Renal pelvis (tissue), 4 donors: Measurements from ENCODE around the gene PPP2R2B. TPM values are rescaled to one million over a fixed set of nuclear protein-coding genes. Genes with fewer than 3 reads are reported as not detected.

Source experiments
- DNase-seq: peaks from one replicate; pipeline ENCODE4 v3.0.0-alpha.2; 2013
- polyA plus RNA-seq, 3 donors: library from polyadenylated mRNA; unstranded; fragments of 120-200 nt; gene quantifications; one replicate each; pipeline ENCODE4 v1.2.1, GENCODE V29; 2013; ENCODE audit not compliant: insufficient read length in 3 of 3

Gene PPP2R2B
- polyA plus RNA-seq, 3 donors = 13.4 to 16.6 (median 14.7) TPM

GRCh38 chr5:146789712-146790653 is 88.6 kb downstream of the PPP2R2B start:
- no peak for DNase-seq

GRCh38 chr5:146788898-146789297 is 89.7 kb downstream of the PPP2R2B start:
- DNase-seq = no peak

DNA sequence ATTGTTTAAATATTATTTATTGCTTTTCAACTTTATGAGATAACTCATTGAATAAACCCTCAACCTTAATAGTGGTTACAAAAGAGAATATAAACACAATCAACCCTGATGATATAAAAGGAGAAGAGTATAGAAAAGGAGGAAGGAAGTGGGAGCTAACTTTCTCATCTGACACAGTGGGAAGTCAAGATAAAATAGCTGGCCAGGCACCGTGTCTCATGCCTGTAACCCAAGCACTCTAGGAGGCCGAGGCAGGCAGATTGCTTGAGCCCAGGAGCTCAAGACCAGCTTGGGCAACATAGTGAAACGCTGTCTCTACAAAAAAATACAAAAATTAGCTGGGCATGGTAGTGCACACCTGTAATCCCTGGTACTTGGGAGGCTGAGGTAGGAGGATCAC is 93.5 kb downstream of the PPP2R2B start:
- no peak for DNase-seq

GRCh38 chr5:146781157-146781556 is 97.4 kb downstream of the PPP2R2B start:
- no peak for DNase-seq

DNA sequence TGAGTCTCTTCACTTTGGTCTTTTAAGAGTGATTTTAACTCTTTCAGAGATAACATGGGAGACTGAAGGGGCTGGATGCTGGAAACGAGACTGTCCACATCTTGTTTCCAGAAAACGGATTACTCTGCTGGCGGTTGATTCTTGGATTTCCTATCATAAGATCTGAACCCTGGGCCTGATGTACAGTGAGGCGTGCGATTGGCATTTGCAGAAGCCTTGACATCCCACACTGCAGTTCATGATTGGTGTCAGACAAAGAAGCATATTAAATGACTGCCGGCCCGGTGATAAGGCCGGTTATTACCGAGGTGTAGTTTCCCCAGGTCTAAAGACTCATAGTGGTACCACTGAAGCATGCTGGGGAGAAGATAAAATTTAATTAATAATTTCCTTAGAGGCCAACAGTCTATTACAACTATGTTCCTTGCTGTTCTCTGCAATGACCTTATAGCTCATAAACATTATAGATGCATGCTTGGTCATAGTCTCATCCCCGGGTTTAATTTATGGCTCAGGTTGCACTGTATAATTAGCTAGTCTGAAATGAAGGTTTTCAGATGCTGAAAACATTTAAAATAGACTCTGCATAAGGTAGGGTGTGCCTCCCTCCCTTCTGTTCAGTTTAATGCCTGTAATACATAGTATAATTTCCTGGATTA is 99.2 kb downstream of the PPP2R2B start:
- no peak for DNase-seq

DNA sequence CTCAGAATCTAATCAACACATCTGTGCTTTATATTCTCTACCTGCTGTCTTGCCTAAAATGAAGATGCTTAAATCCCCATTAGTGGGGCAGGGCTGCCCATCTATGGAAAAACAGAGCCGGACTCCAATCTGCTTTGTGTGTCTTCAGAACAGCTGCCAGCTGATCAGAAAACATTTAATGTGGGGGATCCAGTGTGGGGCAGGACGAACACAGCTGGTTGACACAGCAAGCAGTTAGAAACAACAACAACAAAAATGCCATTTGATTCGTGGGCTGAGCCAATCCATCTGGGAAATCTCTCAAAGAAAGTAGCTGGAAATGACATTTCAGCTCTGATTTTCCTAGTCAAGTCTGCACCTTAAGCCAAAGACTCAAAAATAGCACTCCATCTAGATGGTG is 99.8 kb downstream of the PPP2R2B start:
- no peak for DNase-seq

DNA sequence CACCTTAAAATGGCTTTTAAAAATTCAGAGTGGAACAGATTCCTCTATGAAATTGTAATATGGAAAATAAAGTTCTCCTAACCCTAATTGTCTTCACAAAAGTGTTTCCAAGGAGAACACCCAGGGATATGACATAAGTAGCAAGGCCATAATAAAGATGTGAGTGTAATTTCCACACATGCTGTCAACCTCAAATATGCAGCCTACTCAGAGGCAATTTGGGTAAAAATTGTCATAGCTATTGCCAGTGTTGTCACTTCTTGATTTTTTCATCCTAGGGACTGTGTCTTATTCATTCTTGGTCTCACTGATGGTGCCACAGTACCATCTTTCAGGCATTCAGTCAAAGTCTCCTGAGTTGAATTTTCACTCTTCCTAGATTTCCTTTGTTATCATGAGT is 100.3 kb downstream of the PPP2R2B start:
- no peak for DNase-seq

DNA sequence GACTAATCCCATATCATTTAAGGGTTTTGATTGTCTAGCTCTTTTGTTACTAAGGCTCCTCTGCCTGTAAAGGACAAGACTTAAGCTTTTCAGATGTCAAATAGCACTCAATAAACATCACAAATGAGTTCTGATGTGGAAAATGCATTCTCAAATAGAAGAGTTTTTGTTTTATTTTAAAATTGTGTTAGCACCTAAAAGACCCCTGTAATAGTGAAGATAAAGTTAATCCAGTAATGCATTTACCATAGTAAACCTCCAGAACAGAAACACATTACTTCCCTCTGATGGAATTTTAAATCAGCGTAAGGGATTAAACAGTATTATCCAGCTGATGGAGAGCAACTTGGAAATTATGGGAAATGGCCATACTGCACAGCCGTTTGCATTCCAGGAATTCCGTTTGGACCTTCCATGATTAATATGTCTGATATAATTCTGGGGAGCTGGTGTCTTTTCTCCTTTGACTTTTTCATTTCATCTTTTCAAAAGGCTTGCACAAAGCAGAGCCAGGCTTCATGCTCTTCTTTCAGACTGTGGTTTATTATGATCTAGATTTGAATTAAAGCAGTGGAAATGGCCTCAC is 105.6 kb downstream of the PPP2R2B start:
- no peak for DNase-seq

GRCh38 chr5:146770980-146771379 is 107.6 kb downstream of the PPP2R2B start:
- no peak for DNase-seq

DNA sequence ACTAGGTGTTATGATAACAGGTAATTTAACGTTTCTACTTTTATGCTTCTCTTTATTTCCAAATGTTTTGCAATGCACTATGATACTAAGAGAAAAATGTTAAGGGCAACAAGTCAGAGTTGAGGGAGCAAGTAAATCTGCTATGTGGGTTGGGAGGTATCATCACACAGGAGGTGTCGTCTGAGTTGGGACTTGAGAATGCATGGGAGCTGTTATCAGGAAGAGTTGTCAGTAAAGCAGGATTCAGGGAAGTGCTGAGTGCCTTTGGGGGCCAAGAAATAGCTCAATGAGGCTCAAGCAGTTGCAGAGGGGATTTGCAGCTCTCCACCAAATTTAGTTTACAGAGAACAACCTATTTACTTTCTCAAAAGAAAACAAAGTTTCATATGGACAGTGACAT is 108.0 kb downstream of the PPP2R2B start:
- no peak for DNase-seq

GRCh38 chr5:146767534-146767933 is 111.0 kb downstream of the PPP2R2B start:
- DNase-seq = no peak

GRCh38 chr5:146766013-146766412 is 112.5 kb downstream of the PPP2R2B start:
- no peak for DNase-seq

- no peak for DNase-seq
Measured at GRCh38 chr5:146765089-146765832, 113.3 kb downstream of the PPP2R2B start.

DNA sequence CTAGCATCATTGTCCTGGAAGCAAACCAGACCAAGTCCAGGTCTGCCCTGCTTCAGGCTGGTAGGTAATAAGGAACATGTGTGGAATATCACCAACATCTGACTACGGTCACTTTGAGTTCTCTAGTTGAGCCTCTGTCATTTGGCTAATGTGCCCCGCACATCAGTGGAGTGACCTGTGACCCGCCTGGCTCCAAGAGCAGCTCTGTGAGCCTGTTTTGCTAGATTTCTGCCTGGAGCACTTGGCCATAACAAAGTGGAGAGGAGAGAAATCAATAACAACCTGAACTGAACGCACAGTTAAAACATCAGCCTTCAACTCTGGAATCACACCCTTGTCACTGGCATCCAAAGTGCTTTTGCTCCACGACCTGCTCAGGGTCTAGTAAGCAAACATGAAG is 115.7 kb downstream of the PPP2R2B start:
- no peak for DNase-seq

GRCh38 chr5:146761811-146762210 is 116.7 kb downstream of the PPP2R2B start:
- DNase-seq = no peak

- no peak for DNase-seq
Measured at GRCh38 chr5:146758938-146759337, 119.6 kb downstream of the PPP2R2B start.

- DNase-seq = no peak
Measured at GRCh38 chr5:146758076-146758475, 120.5 kb downstream of the PPP2R2B start.

- DNase-seq = no peak
Measured at GRCh38 chr5:146756546-146756945, 122.0 kb downstream of the PPP2R2B start.

GRCh38 chr5:146755793-146756192 is 122.8 kb downstream of the PPP2R2B start:
- no peak for DNase-seq

DNA sequence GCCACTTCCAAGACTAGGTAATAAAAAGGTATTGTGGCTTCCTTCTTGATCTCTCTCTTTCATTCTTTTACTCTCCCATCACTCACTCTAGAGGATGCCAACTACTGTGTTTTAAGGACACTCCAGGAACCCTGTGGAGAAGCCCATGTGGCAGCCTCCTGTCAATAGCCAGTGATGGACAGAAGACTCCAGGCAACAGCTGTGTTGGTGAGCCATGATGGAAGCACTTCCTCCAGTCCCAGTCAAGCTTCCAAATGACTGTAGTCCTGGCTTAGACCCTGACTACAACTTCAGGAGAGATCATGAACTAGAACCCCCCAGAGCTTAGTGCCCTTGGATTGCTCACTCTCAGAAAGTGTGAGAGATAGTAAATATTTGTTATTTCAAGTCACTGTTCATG is 123.9 kb downstream of the PPP2R2B start:
- no peak for DNase-seq

DNA sequence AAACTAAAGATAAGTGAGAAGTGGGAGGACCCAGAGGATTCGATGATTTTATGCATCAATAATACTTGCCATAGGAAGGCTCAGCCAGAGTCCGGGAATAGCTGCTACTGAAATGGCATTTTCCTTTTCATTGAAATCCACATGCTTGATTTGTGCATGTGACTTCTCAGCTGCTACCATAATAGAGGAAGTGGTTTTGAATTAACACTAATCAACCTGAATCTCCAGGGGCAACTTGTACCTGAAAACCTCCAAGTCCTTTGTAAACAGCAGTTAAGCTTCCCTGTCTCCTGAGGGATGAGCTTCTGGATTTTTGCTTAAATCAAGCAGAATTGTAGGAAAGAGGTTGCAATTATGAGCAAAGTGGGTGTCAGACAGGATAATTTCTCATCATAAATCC is 124.9 kb downstream of the PPP2R2B start:
- no peak for DNase-seq

- DNase-seq = no peak
Measured at GRCh38 chr5:146751781-146752401, 126.7 kb downstream of the PPP2R2B start.
